IMR-90 (cell line): ENCODE results near the gene SEC31B. TPM values are rescaled to one million over a fixed set of nuclear protein-coding genes. Genes with fewer than 3 reads are reported as not detected.

ENCODE experiments used
- ATAC-seq: fragments of 200-7000 bp; cut with Tn5 transposase; 2 replicates; pipeline ENCODE4 v1.9.1; 2020; ENCODE audit warnings: low read depth, mild to moderate bottlenecking, moderate library complexity
- BruUV-seq: library from RNA; stranded (reverse); fragments of 400-500 nt; replicated peaks from 2 replicates; lab custom pipeline; 2021; lab: Mats Ljungman, UMichigan
- CTCF ChIA-PET: fragments of 300-600 bp; formaldehyde crosslinking; extraction: SDS; loops from one replicate; lab custom pipeline; 2021; ENCODE audit warnings: antibody characterized with exemption; lab: Yijun Ruan, JAX
- POLR2A ChIA-PET: fragments of 300-600 bp; sonication (Branson Sonifier 250); formaldehyde crosslinking; loops from one replicate; lab custom pipeline; 2022; ENCODE audit warnings: antibody characterized with exemption; ENCODE audit not compliant: unreplicated experiment; lab: Charles Lee
- DNase-seq: peaks from one replicate; pipeline ENCODE4 v3.0.0; 2013
- H2AFZ ChIP-seq: replicated peaks from 2 replicates; pipeline ENCODE3; 2013; ENCODE audit warnings: low read length, mild to moderate bottlenecking; ENCODE audit not compliant: poor library complexity
- H2AK5ac ChIP-seq: 2 replicates; pipeline ENCODE4 v1.6.1; 2013; ENCODE audit warnings: low read depth, low read length, inconsistent platforms
- H2AK9ac ChIP-seq: replicated peaks from 2 replicates; pipeline ENCODE3; 2013; ENCODE audit warnings: mild to moderate bottlenecking, low read depth, low read length, moderate library complexity; ENCODE audit not compliant: poor library complexity
- H2BK120ac ChIP-seq: 2 replicates; pipeline ENCODE4 v1.6.1; 2013; ENCODE audit warnings: low read depth, low read length, inconsistent platforms
- H2BK15ac ChIP-seq: 3 replicates; pipeline ENCODE4 v1.6.1; 2013; ENCODE audit warnings: low read depth, low read length, inconsistent platforms
- H2BK20ac ChIP-seq: 2 replicates; pipeline ENCODE4 v1.6.1; 2013; ENCODE audit warnings: low read depth, mild to moderate bottlenecking, inconsistent platforms, low read length, moderate library complexity
- H2BK5ac ChIP-seq: 2 replicates; pipeline ENCODE4 v1.6.1; 2013; ENCODE audit warnings: mild to moderate bottlenecking, low read depth, low read length, inconsistent platforms; ENCODE audit not compliant: poor library complexity, severe bottlenecking
- H3K14ac ChIP-seq: replicated peaks from 2 replicates; pipeline ENCODE4 v1.6.1; 2013; ENCODE audit warnings: low read depth, low read length, inconsistent platforms
- H3K18ac ChIP-seq: 2 replicates; pipeline ENCODE4 v1.6.1; 2013; ENCODE audit warnings: low read depth, low read length, control low read depth
- H3K23ac ChIP-seq: 2 replicates; pipeline ENCODE4 v1.6.1; 2013; ENCODE audit warnings: low read depth, low read length, inconsistent platforms
- H3K27ac ChIP-seq: 2 replicates; pipeline ENCODE4 v1.5.1; 2013; ENCODE audit warnings: mild to moderate bottlenecking, control low read depth, low read length; ENCODE audit not compliant: insufficient read depth
- H3K27me3 ChIP-seq: 2 replicates; pipeline ENCODE4 v1.6.1; 2013; ENCODE audit warnings: low read length; ENCODE audit not compliant: control insufficient read depth, insufficient read depth
- H3K36me3 ChIP-seq: 2 replicates; pipeline ENCODE4 v1.6.1; 2013; ENCODE audit warnings: low read length, mixed read lengths; ENCODE audit not compliant: control insufficient read depth, insufficient read depth
- H3K4ac ChIP-seq: 2 replicates; pipeline ENCODE4 v1.6.1; 2013; ENCODE audit warnings: low read depth, low read length, inconsistent platforms
- H3K4me1 ChIP-seq: 2 replicates; pipeline ENCODE4 v1.6.1; 2013; ENCODE audit warnings: low read length, mixed read lengths; ENCODE audit not compliant: control insufficient read depth, insufficient read depth
- H3K4me2 ChIP-seq: 2 replicates; pipeline ENCODE4 v1.6.1; 2013; ENCODE audit warnings: low read depth, mild to moderate bottlenecking, control low read depth, low read length, moderate library complexity
- H3K4me3 ChIP-seq: 2 replicates; pipeline ENCODE4 v1.5.1; 2013; ENCODE audit warnings: low read depth, mild to moderate bottlenecking, control low read depth, low read length, moderate library complexity; ENCODE audit not compliant: insufficient read depth
- H3K56ac ChIP-seq: 2 replicates; pipeline ENCODE4 v1.6.1; 2013; ENCODE audit warnings: low read length, inconsistent platforms; ENCODE audit not compliant: insufficient read depth; ENCODE audit errors: extremely low read depth
- H3K79me1 ChIP-seq, 2 experiments: 2 replicates each; pipeline ENCODE4 v1.6.1; 2013; ENCODE audit warnings: low read length in 2 of 2, inconsistent platforms in 1 of 2, low read depth in 1 of 2
- H3K9ac ChIP-seq: 2 replicates; pipeline ENCODE4 v1.6.1; 2013; ENCODE audit warnings: low read depth, low read length, control low read depth
- H3K9me1 ChIP-seq: 2 replicates; pipeline ENCODE4 v1.6.1; 2013; ENCODE audit warnings: low read length, inconsistent platforms; ENCODE audit not compliant: insufficient read depth
- H3K9me3 ChIP-seq: 2 replicates; pipeline ENCODE4 v1.6.1; 2013; ENCODE audit warnings: low read length; ENCODE audit not compliant: control insufficient read depth, insufficient read depth
- H4K20me1 ChIP-seq: 2 replicates; pipeline ENCODE4 v1.6.1; 2013; ENCODE audit warnings: low read length, inconsistent platforms; ENCODE audit not compliant: insufficient read depth
- H4K5ac ChIP-seq: 2 replicates; pipeline ENCODE4 v1.6.1; 2013; ENCODE audit warnings: mild to moderate bottlenecking, low read depth, low read length, control low read depth
- H4K8ac ChIP-seq, 2 experiments: 2 replicates each; pipeline ENCODE4 v1.6.1; 2013; ENCODE audit warnings: low read depth in 2 of 2, low read length in 2 of 2, control low read depth in 1 of 2, inconsistent platforms in 1 of 2
- H4K91ac ChIP-seq: 2 replicates; pipeline ENCODE4 v1.6.1; 2013; ENCODE audit warnings: low read depth, low read length, inconsistent platforms; ENCODE audit not compliant: insufficient read depth
- BHLHE40 ChIP-seq: fragments of 150-350 bp; IDR thresholded peaks from 2 replicates; pipeline ENCODE4 v1.6.1; 2016; ENCODE audit warnings: mild to moderate bottlenecking, low read depth, low read length
- MAFK ChIP-seq: IDR thresholded peaks from 2 replicates; pipeline ENCODE4 v1.6.1; 2012; ENCODE audit warnings: low read depth, low read length, improper control_type of control experiment
- MAZ ChIP-seq: IDR thresholded peaks from 2 replicates; pipeline ENCODE4 v1.6.1; 2012; ENCODE audit warnings: low read depth, mild to moderate bottlenecking, low read length, improper control_type of control experiment, moderate library complexity, borderline replicate concordance
- NFE2L2 ChIP-seq: fragments of 150-350 bp; IDR thresholded peaks from 2 replicates; pipeline ENCODE4 v1.6.1; 2016; ENCODE audit warnings: low read depth, mild to moderate bottlenecking, low read length
- RFX5 ChIP-seq: IDR thresholded peaks from 2 replicates; pipeline ENCODE4 v1.8.0; 2012; ENCODE audit warnings: low read depth, mild to moderate bottlenecking, low read length, moderate library complexity
- USF2 ChIP-seq: fragments of 150-350 bp; IDR thresholded peaks from 2 replicates; pipeline ENCODE4 v1.6.1; 2017; ENCODE audit warnings: mild to moderate bottlenecking, antibody characterized with exemption, low read length, low read depth
- WGBS, 2 experiments: methylation state at CpG; one replicate each; pipeline versions ENCODE4 v1.1.5 to v1.1.7; 2013; ENCODE audit warnings: missing lambda C conversion rate in 2 of 2; ENCODE audit not compliant: insufficient read length in 1 of 2; ENCODE audit errors: extremely low coverage in 2 of 2; 5-methylcytosine and 5-hydroxymethylcytosine counted together
- dilution Hi-C: fragments of 300-500 bp; cut with HindIII; formaldehyde crosslinking; loops from one replicate; pipeline ENCODE4 v1.14.3; 2018; ENCODE audit warnings: low sequenced_read_pairs; ENCODE audit not compliant: unreplicated experiment
- in situ Hi-C: fragments of 300-500 bp; cut with MboI; formaldehyde crosslinking; loops from 3 replicates; pipeline ENCODE4 v1.14.3; 2019; ENCODE audit warnings: low sequenced_read_pairs, inconsistent platforms, mixed read lengths
- intact Hi-C: fragments of 100-400 bp; cut with micrococcal nuclease; formaldehyde crosslinking; loops from 2 replicates; pipeline ENCODE4 v1.10.0; 2022
- polyA plus RNA-seq, 3 experiments: library from polyadenylated mRNA; depleted of rRNA; stranded (reverse); fragments of >200 nt; gene quantifications; 2 replicates each; pipeline ENCODE4 v1.2.3, GENCODE V29; 2012; ENCODE audit warnings: low replicate concordance in 1 of 3
- total RNA-seq: library from RNA; depleted of rRNA; stranded (reverse); fragments of >200 nt; gene quantifications from 2 replicates; pipeline ENCODE4 v1.2.3, GENCODE V29; 2012
- TF ChIP-seq, protein P1 (sequence below): conservative IDR thresholded peaks from 2 replicates; pipeline ENCODE4 v1.5.1; 2012; ENCODE audit warnings: mild to moderate bottlenecking, low read depth, low read length, improper control_type of control experiment

The SEC31B gene
- total and polyA plus RNA-seq, 2 of the 4 experiments (the other 2 are of a cell fraction), result 1.3 to 8.1 TPM

DNA sequence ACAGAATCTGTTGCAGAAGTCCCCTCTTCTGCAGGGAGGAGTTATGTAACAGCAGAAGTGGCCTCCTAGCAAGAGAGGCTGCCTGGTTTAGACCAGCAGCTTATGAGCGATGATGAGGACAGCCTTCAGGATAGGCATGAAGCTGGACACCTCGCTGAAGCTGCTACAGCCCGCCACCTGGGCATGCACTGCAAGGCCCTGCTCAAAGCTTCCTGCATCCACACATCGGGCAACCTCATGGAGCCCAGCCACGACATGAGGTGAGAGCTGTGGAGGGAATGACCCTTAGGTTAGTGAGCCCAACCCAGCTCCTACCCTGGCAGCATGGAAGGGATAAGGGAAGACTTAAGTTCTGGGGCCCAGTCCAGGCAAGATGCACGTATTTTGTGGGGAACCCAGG lies 32.1 kb downstream of the SEC31B start:
- ChIA-PET CTCF (no interaction called here), POLR2A (no interaction called here)
- Histone ChIP-seq H3K23ac (no peak overlapping the region), H4K20me1 (no peaks in the 10 kb centered on the region), H2AK5ac (no peak overlapping the region), H4K8ac (no peak overlapping the region), H3K9ac (no peak overlapping the region), H3K4me2 (no peak overlapping the region), H3K4me3 (no peak overlapping the region), H3K9me1 (no peaks in the 10 kb centered on the region), H3K56ac (no peak overlapping the region), H2AK9ac (no peak overlapping the region), H2BK15ac (no peak overlapping the region), H3K4ac (no peak overlapping the region), H3K79me1 (no peaks in the 10 kb centered on the region), H3K4me1 (0 out of 2 replicates have a peak, but pooled peaks cover 2% of the 10 kb centered on the region), H3K36me3 (peaks cover 20% of the 10 kb centered on the region), H3K14ac (no peak overlapping the region), H3K27ac (no peak overlapping the region), H2AFZ (no peak overlapping the region), H2BK5ac (no peak overlapping the region), H2BK120ac (no peak overlapping the region), H3K9me3 (no peaks in the 10 kb centered on the region), H4K91ac (no peak overlapping the region), H2BK20ac (no peak overlapping the region), H3K18ac (no peak overlapping the region), H3K27me3 (peaks cover 16% of the 10 kb centered on the region), H4K5ac (no peak overlapping the region)
- dilution Hi-C loops (no loop called here), in situ Hi-C loops (no loop called here), intact Hi-C loops (no loop called here)
- 79% methylated on average over 2 of the region's 6 CpGs; no CpG with 5 or more reads in 1 of the 2 experiments for WGBS, 2 experiments
- TF ChIP-seq MAFK (no peak), USF2 (no peak), MAZ (no peak), BHLHE40 (no peak), NFE2L2 (no peak), RFX5 (no peak)
- TF ChIP-seq, protein P1, sequence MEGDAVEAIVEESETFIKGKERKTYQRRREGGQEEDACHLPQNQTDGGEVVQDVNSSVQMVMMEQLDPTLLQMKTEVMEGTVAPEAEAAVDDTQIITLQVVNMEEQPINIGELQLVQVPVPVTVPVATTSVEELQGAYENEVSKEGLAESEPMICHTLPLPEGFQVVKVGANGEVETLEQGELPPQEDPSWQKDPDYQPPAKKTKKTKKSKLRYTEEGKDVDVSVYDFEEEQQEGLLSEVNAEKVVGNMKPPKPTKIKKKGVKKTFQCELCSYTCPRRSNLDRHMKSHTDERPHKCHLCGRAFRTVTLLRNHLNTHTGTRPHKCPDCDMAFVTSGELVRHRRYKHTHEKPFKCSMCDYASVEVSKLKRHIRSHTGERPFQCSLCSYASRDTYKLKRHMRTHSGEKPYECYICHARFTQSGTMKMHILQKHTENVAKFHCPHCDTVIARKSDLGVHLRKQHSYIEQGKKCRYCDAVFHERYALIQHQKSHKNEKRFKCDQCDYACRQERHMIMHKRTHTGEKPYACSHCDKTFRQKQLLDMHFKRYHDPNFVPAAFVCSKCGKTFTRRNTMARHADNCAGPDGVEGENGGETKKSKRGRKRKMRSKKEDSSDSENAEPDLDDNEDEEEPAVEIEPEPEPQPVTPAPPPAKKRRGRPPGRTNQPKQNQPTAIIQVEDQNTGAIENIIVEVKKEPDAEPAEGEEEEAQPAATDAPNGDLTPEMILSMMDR, result no peak
- BruUV-seq, result no TSS peak
- DNase-seq (no peak), ATAC-seq (no peak)
